HG02571 (cell line): ENCODE results near the gene SLC9A1.

ENCODE experiments used
- ATAC-seq: cut with Tn5 transposase; IDR thresholded peaks from one replicate; pipeline ENCODE4 v1.9.1; 2021; ENCODE audit warnings: mild to moderate bottlenecking, moderate library complexity; ENCODE audit not compliant: unreplicated experiment

The SLC9A1 gene

GRCh38 chr1:27108588-27108987, 46.3 kb downstream of the SLC9A1 start:
- no peak for ATAC-seq

- no peak for ATAC-seq
Observed at GRCh38 chr1:27106561-27107323, 48.2 kb downstream of the SLC9A1 start.

- ATAC-seq = no peak
Observed at GRCh38 chr1:27105018-27105417, 49.9 kb downstream of the SLC9A1 start.

- no peak for ATAC-seq
Observed at GRCh38 chr1:27103498-27103897, 51.4 kb downstream of the SLC9A1 start.

- ATAC-seq = no peak
Observed at GRCh38 chr1:27102707-27103468, 52.0 kb downstream of the SLC9A1 start.

GRCh38 chr1:27102134-27102706, 52.7 kb downstream of the SLC9A1 start:
- no peak for ATAC-seq

- ATAC-seq = no peak
Observed at GRCh38 chr1:27101696-27102095, 53.2 kb downstream of the SLC9A1 start.

- no peak for ATAC-seq
Observed at GRCh38 chr1:27101054-27101491, 53.9 kb downstream of the SLC9A1 start.

GRCh38 chr1:27100335-27101053, 54.4 kb downstream of the SLC9A1 start:
- no peak for ATAC-seq

GRCh38 chr1:27099587-27100334, 55.2 kb downstream of the SLC9A1 start:
- no peak for ATAC-seq

- ATAC-seq = no peak
Observed at GRCh38 chr1:27099135-27099586, 55.8 kb downstream of the SLC9A1 start.

- no peak for ATAC-seq
Observed at GRCh38 chr1:27098431-27099134, 56.3 kb downstream of the SLC9A1 start.

- no peak for ATAC-seq
Observed at GRCh38 chr1:27097484-27097917, 57.4 kb downstream of the SLC9A1 start.

GRCh38 chr1:27095576-27095975, 59.3 kb downstream of the SLC9A1 start:
- ATAC-seq = no peak

GRCh38 chr1:27092888-27093287, 62.0 kb downstream of the SLC9A1 start:
- no peak for ATAC-seq

GRCh38 chr1:27090911-27091310, 64.0 kb downstream of the SLC9A1 start:
- ATAC-seq = no peak

- no peak for ATAC-seq
Observed at GRCh38 chr1:27087371-27088220, 67.3 kb downstream of the SLC9A1 start.

GRCh38 chr1:27086628-27087027, 68.3 kb downstream of the SLC9A1 start:
- ATAC-seq = no peak

- no peak for ATAC-seq
Observed at GRCh38 chr1:27086026-27086425, 68.9 kb downstream of the SLC9A1 start.
